Panc1 (cell line): ENCODE data around the gene CNNM4. TPM values are rescaled to one million over a fixed set of nuclear protein-coding genes. Genes with fewer than 3 reads are reported as not detected.

Experiments used
- ATAC-seq: fragments of 200-7000 bp; cut with Tn5 transposase; 2 replicates; pipeline ENCODE4 v1.9.1; 2020; ENCODE audit warnings: mild to moderate bottlenecking, moderate library complexity
- BruUV-seq: library from RNA; stranded (reverse); fragments of 400-500 nt; replicated peaks from 2 replicates; lab custom pipeline; 2021; lab: Mats Ljungman, UMichigan
- CTCF ChIA-PET: fragments of 300-600 bp; sonication (Branson Sonifier 250); formaldehyde crosslinking; loops from one replicate; lab custom pipeline; 2022; ENCODE audit warnings: antibody characterized with exemption; lab: Charles Lee
- POLR2A ChIA-PET: fragments of 300-600 bp; sonication (Branson Sonifier 250); formaldehyde crosslinking; loops from one replicate; lab custom pipeline; 2022; ENCODE audit warnings: antibody characterized with exemption; lab: Charles Lee
- DNase-seq: peaks from one replicate; pipeline ENCODE4 v3.0.0-alpha.2; 2010; ENCODE audit warnings: low read depth, low spot score
- H3K27ac ChIP-seq: 2 replicates; pipeline ENCODE4 v1.5.1; 2011; ENCODE audit warnings: mild to moderate bottlenecking, low read length, inconsistent platforms
- H3K27me3 ChIP-seq: fragments of 200-500 bp; sonication (Bioruptor generic); 2 replicates; pipeline ENCODE4 v1.6.0; 2014; ENCODE audit warnings: low read length, inconsistent platforms; ENCODE audit not compliant: control insufficient read depth, insufficient read depth
- H3K36me3 ChIP-seq: fragments of 200-500 bp; sonication (Bioruptor generic); 2 replicates; pipeline ENCODE4 v1.5.1; 2014; ENCODE audit warnings: inconsistent platforms, mild to moderate bottlenecking, low read length, moderate library complexity; ENCODE audit not compliant: control insufficient read depth, insufficient read depth
- H3K4me1 ChIP-seq: 2 replicates; pipeline ENCODE4 v1.5.1; 2011; ENCODE audit warnings: inconsistent platforms, mild to moderate bottlenecking, low read length, moderate library complexity; ENCODE audit not compliant: control insufficient read depth, insufficient read depth
- H3K4me3 ChIP-seq, 2 experiments: 2 replicates each; pipeline ENCODE4 v1.5.1; 2011 to 2012; ENCODE audit warnings: low read depth in 2 of 2, low read length in 2 of 2, mild to moderate bottlenecking in 2 of 2, inconsistent platforms in 1 of 2, moderate library complexity in 1 of 2
- H3K9me3 ChIP-seq: fragments of 200-500 bp; sonication (Bioruptor generic); 2 replicates; pipeline ENCODE4 v1.5.1; 2014; ENCODE audit warnings: low read depth, mild to moderate bottlenecking, inconsistent platforms, low read length, moderate library complexity; ENCODE audit not compliant: control insufficient read depth, insufficient read depth
- POLR2AphosphoS5 ChIP-seq: IDR thresholded peaks from 2 replicates; pipeline ENCODE4 v1.6.1; 2012; ENCODE audit warnings: mild to moderate bottlenecking, low read depth, low read length, moderate library complexity
- SIN3A ChIP-seq: IDR thresholded peaks from 2 replicates; pipeline ENCODE4 v1.6.1; 2012; ENCODE audit warnings: low read depth, mild to moderate bottlenecking, low read length, moderate library complexity, borderline replicate concordance; ENCODE audit not compliant: insufficient read depth
- TCF7L2 ChIP-seq: IDR thresholded peaks from 2 replicates; pipeline ENCODE4 v1.6.1; 2011; ENCODE audit warnings: mild to moderate bottlenecking, low read depth, low read length, inconsistent platforms
- in situ Hi-C: cut with HindIII; loops from 2 replicates; pipeline ENCODE4 v1.10.0; 2016; ENCODE audit warnings: low sequenced_read_pairs, low pct_unique_long_range_greater_than_20kb
- intact Hi-C: fragments of 100-400 bp; cut with micrococcal nuclease; formaldehyde crosslinking; loops from one replicate; pipeline ENCODE4 v1.10.0; 2022; ENCODE audit not compliant: unreplicated experiment
- total RNA-seq: library from RNA; stranded (reverse); gene quantifications from one replicate; pipeline ENCODE4 v1.2.1, GENCODE V29; 2021; ENCODE audit not compliant: unreplicated experiment
- TF ChIP-seq, protein P1 (sequence below): fragments of 450-650 bp; IDR thresholded peaks from 2 replicates; pipeline ENCODE4 v1.5.1; 2017; ENCODE audit warnings: mild to moderate bottlenecking
- TF ChIP-seq, protein P2 (sequence below), 2 experiments: IDR thresholded peaks; 2 replicates each; pipeline ENCODE4 v1.6.1; 2011 to 2012; ENCODE audit warnings: low read depth in 2 of 2, control low read depth in 1 of 2, low read length in 1 of 2, mild to moderate bottlenecking in 1 of 2, moderate library complexity in 1 of 2; ENCODE audit not compliant: insufficient read depth in 1 of 2

The CNNM4 gene
- total RNA-seq, 1 experiment from 2014 or later, result 15.7 TPM

DNA sequence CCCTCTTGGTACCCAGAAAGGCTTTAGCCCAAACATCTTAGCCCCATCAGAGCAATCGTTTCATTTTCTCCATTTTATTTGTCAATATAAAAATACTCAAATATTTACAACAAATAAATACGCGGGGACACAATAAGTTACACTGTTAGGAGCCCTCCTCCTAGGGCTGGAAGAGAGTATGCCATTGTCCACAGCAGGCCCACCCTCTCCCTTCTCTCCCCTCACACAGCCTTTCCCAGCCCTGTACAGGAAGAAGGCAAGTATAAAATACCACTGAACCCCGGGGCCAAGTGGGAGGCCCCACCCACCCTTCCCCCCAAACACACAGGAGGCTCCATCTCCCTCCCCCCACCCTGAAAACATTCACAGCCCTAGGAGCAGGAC, 99.0 kb downstream of the CNNM4 start:
- BruUV-seq, result no TSS peak
- Histone ChIP-seq H3K36me3 (peaks cover 7% of the 10 kb centered on the region; the same call in 1 of the 2 replicates), H3K4me3 (no peak overlapping the region), H3K9me3 (no peaks in the 10 kb centered on the region), H3K27me3 (no peaks in the 10 kb centered on the region), H3K4me1 (peaks cover 15% of the 10 kb centered on the region), H3K27ac (no peak overlapping the region)
- no peak for DNase-seq
- CTCF ChIA-PET, result no interaction called here
- TF ChIP-seq TCF7L2, result no peak
- TF ChIP-seq, protein P1, sequence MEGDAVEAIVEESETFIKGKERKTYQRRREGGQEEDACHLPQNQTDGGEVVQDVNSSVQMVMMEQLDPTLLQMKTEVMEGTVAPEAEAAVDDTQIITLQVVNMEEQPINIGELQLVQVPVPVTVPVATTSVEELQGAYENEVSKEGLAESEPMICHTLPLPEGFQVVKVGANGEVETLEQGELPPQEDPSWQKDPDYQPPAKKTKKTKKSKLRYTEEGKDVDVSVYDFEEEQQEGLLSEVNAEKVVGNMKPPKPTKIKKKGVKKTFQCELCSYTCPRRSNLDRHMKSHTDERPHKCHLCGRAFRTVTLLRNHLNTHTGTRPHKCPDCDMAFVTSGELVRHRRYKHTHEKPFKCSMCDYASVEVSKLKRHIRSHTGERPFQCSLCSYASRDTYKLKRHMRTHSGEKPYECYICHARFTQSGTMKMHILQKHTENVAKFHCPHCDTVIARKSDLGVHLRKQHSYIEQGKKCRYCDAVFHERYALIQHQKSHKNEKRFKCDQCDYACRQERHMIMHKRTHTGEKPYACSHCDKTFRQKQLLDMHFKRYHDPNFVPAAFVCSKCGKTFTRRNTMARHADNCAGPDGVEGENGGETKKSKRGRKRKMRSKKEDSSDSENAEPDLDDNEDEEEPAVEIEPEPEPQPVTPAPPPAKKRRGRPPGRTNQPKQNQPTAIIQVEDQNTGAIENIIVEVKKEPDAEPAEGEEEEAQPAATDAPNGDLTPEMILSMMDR, result no peak
- no peak; the same call in 1 of the 2 replicates for TF ChIP-seq POLR2AphosphoS5
- in situ Hi-C loops, result no loop called here
- no peak for ATAC-seq
- intact Hi-C loops, result loop anchor here (2.0 kb wide), 1 partner anchor 95 kb away; no protein-coding TSS in a partner anchor
- POLR2A ChIA-PET, result no interaction called here

DNA sequence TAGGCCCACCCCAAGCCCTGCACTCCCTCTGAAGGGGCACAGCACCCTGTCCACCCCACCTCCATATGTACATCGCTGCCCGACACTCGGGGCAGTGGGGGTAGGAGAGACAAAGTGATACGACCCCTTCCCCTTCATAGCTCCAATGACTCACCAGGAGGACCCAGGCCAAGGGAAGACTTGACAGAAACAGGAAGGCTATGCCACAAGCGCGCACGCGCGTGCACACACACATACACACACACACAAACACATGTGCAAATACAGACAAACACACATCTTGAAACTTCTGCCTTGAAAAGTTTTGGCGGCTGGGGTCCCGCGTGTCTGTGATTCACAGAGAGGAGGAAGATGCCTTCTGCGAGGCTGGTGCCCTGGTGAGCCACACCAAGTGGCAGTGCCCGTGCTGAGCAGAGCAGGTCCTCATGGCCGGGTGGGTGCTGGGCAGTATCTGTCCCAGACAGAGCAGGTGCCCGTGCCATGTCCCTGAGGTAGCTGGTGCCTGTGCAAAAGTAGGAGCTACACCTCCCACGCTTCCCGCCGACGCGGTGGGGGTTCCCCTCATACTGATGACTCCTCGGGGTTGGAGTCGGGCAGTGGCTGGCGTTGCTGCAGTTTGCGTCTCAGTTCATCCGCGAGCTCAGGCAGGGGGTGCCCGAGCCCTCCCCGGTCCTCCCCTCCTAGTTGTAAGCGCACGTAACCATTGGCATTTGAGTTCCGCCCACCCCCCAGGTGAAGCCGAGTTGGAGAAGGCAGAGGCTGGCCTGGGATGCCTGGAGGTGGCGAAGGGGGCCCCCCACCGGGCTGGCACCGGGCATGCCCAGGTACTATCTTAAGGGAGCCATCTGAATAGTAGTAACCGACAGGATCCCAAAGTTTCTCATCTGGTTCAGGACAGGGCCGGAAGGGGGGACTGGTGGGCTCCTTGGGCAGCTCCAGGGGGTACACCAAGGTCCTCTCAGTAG, 99.6 kb downstream of the CNNM4 start:
- no peak overlapping the region for H3K27ac ChIP-seq
- CTCF ChIA-PET, result no interaction called here
- in situ Hi-C loops (no loop called here), intact Hi-C loops (no loop called here)
- POLR2A ChIA-PET, result no interaction called here
- H3K4me1 ChIP-seq, result peaks cover 15% of the 10 kb centered on the region
- ATAC-seq, result no peak
- TF ChIP-seq, protein P2, sequence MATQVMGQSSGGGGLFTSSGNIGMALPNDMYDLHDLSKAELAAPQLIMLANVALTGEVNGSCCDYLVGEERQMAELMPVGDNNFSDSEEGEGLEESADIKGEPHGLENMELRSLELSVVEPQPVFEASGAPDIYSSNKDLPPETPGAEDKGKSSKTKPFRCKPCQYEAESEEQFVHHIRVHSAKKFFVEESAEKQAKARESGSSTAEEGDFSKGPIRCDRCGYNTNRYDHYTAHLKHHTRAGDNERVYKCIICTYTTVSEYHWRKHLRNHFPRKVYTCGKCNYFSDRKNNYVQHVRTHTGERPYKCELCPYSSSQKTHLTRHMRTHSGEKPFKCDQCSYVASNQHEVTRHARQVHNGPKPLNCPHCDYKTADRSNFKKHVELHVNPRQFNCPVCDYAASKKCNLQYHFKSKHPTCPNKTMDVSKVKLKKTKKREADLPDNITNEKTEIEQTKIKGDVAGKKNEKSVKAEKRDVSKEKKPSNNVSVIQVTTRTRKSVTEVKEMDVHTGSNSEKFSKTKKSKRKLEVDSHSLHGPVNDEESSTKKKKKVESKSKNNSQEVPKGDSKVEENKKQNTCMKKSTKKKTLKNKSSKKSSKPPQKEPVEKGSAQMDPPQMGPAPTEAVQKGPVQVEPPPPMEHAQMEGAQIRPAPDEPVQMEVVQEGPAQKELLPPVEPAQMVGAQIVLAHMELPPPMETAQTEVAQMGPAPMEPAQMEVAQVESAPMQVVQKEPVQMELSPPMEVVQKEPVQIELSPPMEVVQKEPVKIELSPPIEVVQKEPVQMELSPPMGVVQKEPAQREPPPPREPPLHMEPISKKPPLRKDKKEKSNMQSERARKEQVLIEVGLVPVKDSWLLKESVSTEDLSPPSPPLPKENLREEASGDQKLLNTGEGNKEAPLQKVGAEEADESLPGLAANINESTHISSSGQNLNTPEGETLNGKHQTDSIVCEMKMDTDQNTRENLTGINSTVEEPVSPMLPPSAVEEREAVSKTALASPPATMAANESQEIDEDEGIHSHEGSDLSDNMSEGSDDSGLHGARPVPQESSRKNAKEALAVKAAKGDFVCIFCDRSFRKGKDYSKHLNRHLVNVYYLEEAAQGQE (IDR thresholded peaks at IDR 0.05; ENCODE audit: insufficient read depth in 1 of 2, low read depth in 2 of 2, low read length in 1 of 2), result no peak
- TF ChIP-seq TCF7L2 (no peak), SIN3A (no peak), POLR2AphosphoS5 (no peak; the same call in 1 of the 2 replicates)
- TF ChIP-seq, protein P1, result no peak
- no peak for DNase-seq
- H3K9me3 ChIP-seq, result no peaks in the 10 kb centered on the region
- no peak overlapping the region for H3K4me3 ChIP-seq
- peaks cover 9% of the 10 kb centered on the region; the same call in 1 of the 2 replicates for H3K36me3 ChIP-seq
- no TSS peak for BruUV-seq
- H3K27me3 ChIP-seq, result no peaks in the 10 kb centered on the region
